ENCODE data around the gene SMARCD1. TPM values are rescaled to one million over a fixed set of nuclear protein-coding genes. Genes with fewer than 3 reads are reported as not detected.

SMARCD1 gene
- total and polyA plus RNA-seq, 9 of the 15 experiments (the other 6 are each of a cell fraction or from before 2014, with no cell fraction given) = 0.86 to 91.7 (median 48.0) TPM

DNA sequence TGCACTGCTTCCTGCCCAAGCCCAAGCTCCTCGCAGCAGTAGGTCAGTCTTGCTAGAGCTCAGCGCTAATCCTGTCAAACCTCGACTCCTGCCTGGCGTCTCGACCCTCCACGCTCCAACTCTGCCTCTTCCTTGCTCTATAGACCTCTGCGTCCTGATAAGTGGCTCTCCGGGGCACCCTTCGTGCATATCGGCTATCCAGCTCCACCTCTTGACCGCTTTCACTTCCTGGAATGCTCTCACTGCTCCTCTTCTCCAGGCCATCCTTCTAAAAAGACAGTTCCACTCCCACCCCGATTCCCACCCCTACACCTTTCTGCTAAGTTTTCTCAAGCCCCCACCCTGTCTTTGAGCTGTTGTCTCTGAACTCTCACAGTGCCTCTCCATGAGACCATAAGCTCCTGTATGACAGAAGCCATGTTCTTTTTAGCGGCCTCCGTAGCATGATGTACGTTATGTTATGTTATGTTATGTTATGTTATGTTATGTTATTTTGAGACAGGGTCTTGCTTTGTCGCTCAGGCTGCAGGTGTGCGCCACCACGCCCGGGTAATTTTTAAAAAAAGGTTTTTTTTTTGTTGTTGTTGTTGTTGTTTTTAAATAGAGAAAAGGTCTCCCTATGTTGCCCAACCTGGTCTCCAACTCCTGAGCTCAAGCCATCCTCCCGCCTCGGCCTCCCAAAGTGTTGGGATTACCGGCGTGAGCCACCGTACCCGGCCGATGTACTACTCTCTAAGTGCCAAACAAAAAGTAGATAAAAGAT, 27.5 kb downstream of the SMARCD1 start:
- Histone ChIP-seq H3K79me2 (ENCODE audit: control insufficient read depth, insufficient read depth, low read length) (peaks cover 44% of the 10 kb centered on the region), H3K27ac (ENCODE audit: extremely low read depth, low read depth, low read length) (peak overlapping the region; percentile 87), H4K20me1 (replicated peaks; ENCODE audit: control insufficient read depth, insufficient read depth, low read length) (peaks cover 5% of the 10 kb centered on the region; the same call in 1 of the 2 replicates), H3K27me3 (ENCODE audit: control insufficient read depth in 2 of 2, insufficient read depth in 2 of 2, low read length in 2 of 2) (no peaks in the 10 kb centered on the region), H3K9ac (ENCODE audit: insufficient read depth in 1 of 2, low read depth in 2 of 2, low read length in 2 of 2) (peak overlapping the region; percentile 79 to 100), H3K4me1 (replicated peaks in 1 of 2; ENCODE audit: control insufficient read depth in 2 of 2, insufficient read depth in 2 of 2, low read length in 2 of 2) (peaks cover 29 to 48% of the 10 kb centered on the region in 2 experiments), H3K4me3 (peak overlapping the region; percentile 78), H3K9me1 (ENCODE audit: control insufficient read depth, insufficient read depth, low read length) (no peaks in the 10 kb centered on the region), H3K36me3 (ENCODE audit: control insufficient read depth, insufficient read depth, low read length) (peaks cover 14% of the 10 kb centered on the region; the same call in 2 of the 3 replicates), H3K9me3 (replicated peaks; ENCODE audit: control insufficient read depth, insufficient read depth, low read depth, low read length) (no peaks in the 10 kb centered on the region), H2AFZ (ENCODE audit: low read depth, low read length) (peak overlapping the region; percentile 87), H3K4me2 (ENCODE audit: insufficient read depth, low read length) (peak overlapping the region; percentile 98)
- ChIA-PET CTCF (ENCODE audit: low intra/inter-chr PET ratio) (interaction anchor here (0.8 to 1.3 kb wide), 2 partner anchors 25 to 63 kb away, joined by 3 to 4 read pairs; no protein-coding TSS in a partner anchor), POLR2A (interaction anchor here (0.6 to 2.8 kb wide), 18 partner anchors 9 to 1179 kb away, joined by 3 to 15 read pairs (median 4); partner anchors contain the start of gene CERS5)
- intact Hi-C loops (cut with micrococcal nuclease) = no loop called here
- under 1% methylated on average over 23 of the region's 26 CpGs for WGBS (ENCODE audit: insufficient coverage, low coverage, missing lambda C conversion rate)
- in situ Hi-C loops (cut with MboI) = no loop called here
- DNase-seq (ENCODE audit: extremely low read depth in 1 of 4, low spot score in 3 of 4) (peak; percentile 55 to 79 (median 62)), ATAC-seq (peak; percentile 45), FAIRE-seq (no peak)
- no TSS peak for BruUV-seq (replicated peaks)
- TF ChIP-seq SREBF2 (CRISPR knock-in tag; IDR thresholded peaks at IDR 0.05) (no peak), SMARCA4 (IDR thresholded peaks at IDR 0.05) (0 out of 2 replicates have a peak, but pooled peaks have one; percentile 30), ZNF354B (CRISPR knock-in tag; IDR thresholded peaks at IDR 0.05) (no peak), CCAR2 (IDR thresholded peaks at IDR 0.05; ENCODE audit: low read depth, low read length) (no peak), ZNF41 (CRISPR knock-in tag; conservative IDR thresholded peaks at IDR 0.05) (no peak), TEAD4 (IDR thresholded peaks at IDR 0.05; ENCODE audit: low read length) (no peak), TEAD4 (CRISPR knock-in tag; IDR thresholded peaks at IDR 0.05; ENCODE audit: borderline replicate concordance) (no peak), ZZZ3 (IDR thresholded peaks at IDR 0.05) (no peak), CHD1 (IDR thresholded peaks at IDR 0.05; ENCODE audit: low read length) (peak; percentile 92), ETV5 (CRISPR knock-in tag; IDR thresholded peaks at IDR 0.05; ENCODE audit: low read depth) (peak; percentile 10)
- TF ChIP-seq, protein P1, sequence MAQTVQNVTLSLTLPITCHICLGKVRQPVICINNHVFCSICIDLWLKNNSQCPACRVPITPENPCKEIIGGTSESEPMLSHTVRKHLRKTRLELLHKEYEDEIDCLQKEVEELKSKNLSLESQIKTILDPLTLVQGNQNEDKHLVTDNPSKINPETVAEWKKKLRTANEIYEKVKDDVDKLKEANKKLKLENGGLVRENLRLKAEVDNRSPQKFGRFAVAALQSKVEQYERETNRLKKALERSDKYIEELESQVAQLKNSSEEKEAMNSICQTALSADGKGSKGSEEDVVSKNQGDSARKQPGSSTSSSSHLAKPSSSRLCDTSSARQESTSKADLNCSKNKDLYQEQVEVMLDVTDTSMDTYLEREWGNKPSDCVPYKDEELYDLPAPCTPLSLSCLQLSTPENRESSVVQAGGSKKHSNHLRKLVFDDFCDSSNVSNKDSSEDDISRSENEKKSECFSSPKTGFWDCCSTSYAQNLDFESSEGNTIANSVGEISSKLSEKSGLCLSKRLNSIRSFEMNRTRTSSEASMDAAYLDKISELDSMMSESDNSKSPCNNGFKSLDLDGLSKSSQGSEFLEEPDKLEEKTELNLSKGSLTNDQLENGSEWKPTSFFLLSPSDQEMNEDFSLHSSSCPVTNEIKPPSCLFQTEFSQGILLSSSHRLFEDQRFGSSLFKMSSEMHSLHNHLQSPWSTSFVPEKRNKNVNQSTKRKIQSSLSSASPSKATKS (CRISPR knock-in tag; IDR thresholded peaks at IDR 0.05) = no peak
- TF ChIP-seq, protein P2, sequence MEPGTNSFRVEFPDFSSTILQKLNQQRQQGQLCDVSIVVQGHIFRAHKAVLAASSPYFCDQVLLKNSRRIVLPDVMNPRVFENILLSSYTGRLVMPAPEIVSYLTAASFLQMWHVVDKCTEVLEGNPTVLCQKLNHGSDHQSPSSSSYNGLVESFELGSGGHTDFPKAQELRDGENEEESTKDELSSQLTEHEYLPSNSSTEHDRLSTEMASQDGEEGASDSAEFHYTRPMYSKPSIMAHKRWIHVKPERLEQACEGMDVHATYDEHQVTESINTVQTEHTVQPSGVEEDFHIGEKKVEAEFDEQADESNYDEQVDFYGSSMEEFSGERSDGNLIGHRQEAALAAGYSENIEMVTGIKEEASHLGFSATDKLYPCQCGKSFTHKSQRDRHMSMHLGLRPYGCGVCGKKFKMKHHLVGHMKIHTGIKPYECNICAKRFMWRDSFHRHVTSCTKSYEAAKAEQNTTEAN (CRISPR knock-in tag; IDR thresholded peaks at IDR 0.05) = no peak

Data from K562 (cell line).